Right lobe of liver (tissue), 4 donors: ENCODE results near the gene KHDRBS2.

Experiments
- CTCF ChIP-seq, 4 donors: fragments of 200-600 bp in 3 of 4; fragments of 450-650 bp in 1 of 4; IDR thresholded peaks; one replicate each; pipeline versions ENCODE4 v1.5.1 to v1.8.0; 2016 to 2022; ENCODE audit warnings: antibody characterized with exemption in 4 of 4, mild to moderate bottlenecking in 2 of 4
- POLR2A ChIP-seq: fragments of 450-650 bp; IDR thresholded peaks from one replicate; pipeline ENCODE4 v1.6.1; 2017; ENCODE audit warnings: antibody characterized with exemption, mild to moderate bottlenecking
- donor health status: DM: no; HTN: no; CAD: no.
- donor health status: DM: no; HTN: no; CAD: no.
- donor health status: DM: no; HTN: yes; CAD: no.

DNA sequence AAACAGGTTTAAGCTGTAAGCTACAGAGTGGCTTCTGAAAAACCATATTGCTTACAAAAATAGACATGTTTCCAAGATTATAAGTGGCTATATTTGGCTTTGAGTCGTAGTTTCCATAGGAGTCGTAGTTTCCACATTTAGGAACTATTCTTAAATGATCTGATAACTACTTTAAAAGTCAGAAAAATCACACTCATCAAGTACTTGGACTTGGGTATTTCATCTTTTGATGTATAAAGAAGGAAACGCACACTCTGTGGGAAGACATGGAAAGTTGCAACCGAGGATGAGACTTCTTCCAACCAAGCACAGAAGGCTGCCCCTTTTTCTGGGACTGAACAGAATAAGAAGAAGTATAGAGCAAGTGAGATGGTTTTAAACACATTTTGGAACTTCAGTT is 118.3 kb downstream of the KHDRBS2 start:
- TF ChIP-seq CTCF (IDR thresholded peaks at IDR 0.05) (no peak), POLR2A (no peak)
